Stimulated activated CD4-positive, alpha-beta T cell treated with anti-CD3 and anti-CD28 coated beads, TNF-alpha, amount 100 ng/mL, for 24 hours (primary cell): Measurements from ENCODE around the gene DCHS2.
"Not testable (repeated sequence)": the region's sequence is repeated elsewhere in the genome, so short reads cannot be mapped to it uniquely, and the experiment has no call there.

Source experiments
- DNase-seq, 3 experiments: peaks; one replicate each; pipeline ENCODE4 v3.0.0-alpha.2; 2020; ENCODE audit warnings: low read depth in 3 of 3

DCHS2 gene

GRCh38 chr4:154317201-154317999, 174.2 kb downstream of the DCHS2 start:
- no peak for DNase-seq

DNA sequence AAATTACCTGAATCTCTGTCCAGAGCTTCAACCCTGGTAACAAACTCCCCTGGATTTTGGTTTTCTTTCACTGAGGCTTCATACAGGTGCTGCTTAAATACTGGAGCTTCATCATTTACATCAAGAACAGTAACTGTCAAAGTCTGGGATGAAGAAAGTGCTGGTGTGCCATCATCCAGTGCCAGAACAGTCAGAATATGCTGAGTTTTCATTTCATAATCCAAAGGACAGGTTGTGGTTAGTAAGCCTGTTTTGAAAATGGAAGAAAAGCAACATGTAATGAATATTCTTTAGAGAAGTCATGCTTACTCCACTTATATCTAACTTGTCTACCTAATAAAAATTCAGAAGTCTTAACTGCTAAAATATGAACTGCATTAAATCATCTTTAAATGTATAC, 175.9 kb downstream of the DCHS2 start:
- DNase-seq: no peak

DNA sequence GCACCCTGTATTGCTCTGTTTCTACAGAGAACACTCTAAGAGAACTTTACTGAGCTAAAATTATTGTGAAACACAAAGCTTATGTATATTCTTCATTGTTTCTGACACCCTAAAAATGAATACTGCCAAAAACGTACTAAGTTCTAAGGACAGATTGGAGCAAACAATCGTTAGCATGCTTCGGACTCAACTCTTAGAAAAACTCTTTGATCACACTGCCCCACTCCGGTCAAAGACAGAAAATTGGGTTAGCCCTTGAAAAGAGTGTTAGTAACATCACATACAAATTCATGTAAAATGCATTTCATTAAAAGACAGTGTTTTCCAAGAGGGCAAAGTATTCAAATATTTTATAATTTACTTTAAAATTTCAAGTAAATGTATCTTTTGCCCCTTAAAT, 177.4 kb downstream of the DCHS2 start:
- DNase-seq: no peak

GRCh38 chr4:154313004-154313585, 178.5 kb downstream of the DCHS2 start:
- no peak for DNase-seq

DNA sequence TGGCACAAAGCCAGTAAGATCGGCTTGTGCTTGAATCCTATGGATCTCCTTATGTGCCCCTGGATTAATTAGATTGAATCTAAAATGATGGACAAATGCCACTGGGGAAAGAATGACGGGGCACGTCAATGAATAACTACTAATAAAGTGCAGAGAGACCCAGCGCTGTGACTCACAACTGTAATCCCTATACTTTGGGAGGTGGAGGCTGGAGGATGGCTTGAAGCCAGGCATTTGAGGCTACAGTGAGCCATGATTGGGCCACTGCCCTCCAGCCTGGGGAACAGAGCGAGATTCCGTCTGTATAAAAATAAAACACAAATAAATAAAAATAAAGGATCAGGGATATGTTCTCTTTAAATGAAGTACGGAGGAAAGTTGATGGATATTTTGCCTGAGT, 179.4 kb downstream of the DCHS2 start:
- DNase-seq: no peak

DNA sequence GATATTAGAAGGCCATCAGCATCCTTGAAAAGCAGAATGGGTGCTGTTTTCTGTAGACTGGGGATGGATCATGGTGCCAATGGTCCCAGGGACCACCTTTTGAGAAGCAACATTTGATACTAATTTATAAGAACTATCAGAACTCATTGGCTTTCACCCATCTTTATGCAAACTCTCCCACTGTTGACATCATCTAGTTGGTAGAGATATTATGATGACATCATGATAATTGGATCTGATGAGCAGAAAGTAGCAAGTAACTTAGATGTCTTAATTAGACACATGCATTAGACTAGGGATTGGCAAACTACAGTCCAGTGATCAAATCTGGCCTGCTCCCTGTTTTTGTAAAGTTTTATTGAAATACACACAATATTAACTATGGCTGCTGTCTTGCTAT, 181.0 kb downstream of the DCHS2 start:
- DNase-seq: no peak

DNA sequence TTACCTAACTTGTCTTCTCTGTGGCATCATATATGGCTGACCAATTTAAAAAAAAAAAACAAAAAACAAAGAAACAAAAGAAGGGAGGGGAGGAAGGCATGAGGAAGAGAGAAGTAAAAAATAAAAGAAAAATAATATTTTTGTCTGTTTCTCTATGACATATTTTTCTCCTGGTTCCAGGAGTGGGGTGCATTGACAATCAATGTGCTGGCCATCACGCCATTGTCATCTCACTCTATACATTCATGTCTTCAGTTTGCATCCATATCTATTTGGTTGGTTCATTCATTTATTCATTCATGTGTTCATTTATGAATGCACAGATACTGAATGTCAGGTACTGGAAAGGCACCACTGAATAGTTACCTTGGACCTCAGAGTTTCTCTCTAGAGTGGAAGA, 183.4 kb downstream of the DCHS2 start:
- DNase-seq: no peak

DNA sequence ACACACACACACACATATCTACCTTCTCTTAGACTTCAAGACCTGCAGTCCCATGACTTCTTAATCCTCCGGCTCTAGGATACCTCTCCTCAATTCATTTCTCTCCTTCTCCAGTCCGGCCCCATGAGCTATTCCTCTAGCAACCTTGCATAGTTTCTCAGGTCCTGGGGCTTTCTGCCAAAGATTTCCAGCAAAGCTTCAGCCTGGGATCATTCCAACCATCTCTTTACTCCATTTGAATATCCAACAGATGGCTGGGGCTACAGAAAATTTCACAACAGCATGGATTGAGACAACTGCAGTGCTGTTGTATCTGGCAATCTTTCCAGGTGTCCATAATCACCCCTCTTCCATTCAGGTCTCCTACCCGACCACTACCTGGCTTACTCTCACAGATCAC, 184.1 kb downstream of the DCHS2 start:
- DNase-seq: no peak

DNA sequence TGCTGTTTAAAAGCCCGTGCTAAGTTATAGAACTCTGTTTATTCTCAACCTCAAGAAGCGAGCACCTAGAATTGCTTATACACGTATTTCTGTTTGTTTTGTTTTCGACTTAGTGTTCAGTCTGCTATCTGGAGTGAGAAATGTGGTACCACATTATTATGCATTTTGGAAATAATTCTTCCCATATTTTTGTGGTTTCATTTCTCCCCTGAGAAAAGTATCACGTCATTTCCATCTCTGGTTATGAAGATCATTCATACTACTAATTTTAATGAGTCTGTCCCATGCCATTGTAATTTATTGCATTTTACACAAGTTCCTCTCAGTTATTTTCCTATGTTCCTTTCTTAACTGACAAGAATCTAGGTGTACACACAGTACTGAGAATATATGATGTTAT, 186.0 kb downstream of the DCHS2 start:
- no peak for DNase-seq

- no peak for DNase-seq
Measured at GRCh38 chr4:154304679-154305078, 186.9 kb downstream of the DCHS2 start.

DNA sequence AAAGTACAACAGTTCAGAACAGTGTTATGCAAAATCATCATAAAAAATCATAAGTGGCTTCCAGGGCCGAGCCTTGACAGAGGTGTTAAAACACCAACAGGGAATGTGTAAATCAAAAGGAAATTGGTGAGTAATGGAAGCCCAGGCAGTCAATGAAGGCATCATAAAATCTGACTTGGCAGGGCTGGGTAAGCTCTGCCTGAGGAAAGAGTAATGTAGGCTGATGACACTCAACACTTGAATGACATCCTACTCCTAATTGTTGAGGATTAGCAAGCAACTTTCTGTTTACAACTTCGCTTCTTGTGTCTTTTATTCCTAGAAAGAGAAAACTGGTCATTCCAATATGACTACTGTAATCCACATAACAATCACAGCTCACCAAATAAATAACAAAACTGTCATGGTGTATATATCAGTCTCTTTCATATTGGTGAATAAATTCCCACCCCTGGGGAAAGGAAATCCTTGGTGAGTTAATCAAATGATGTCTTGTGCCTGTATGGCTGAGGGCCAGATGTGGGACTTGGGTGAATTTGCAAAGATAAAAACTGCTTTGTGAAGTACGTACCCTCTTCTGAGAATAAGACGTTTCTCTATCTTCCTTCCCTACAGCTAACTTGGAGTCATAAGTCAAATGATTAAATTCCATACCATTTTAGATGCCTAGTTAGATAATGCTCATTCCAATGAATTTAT, 196.8 kb downstream of the DCHS2 start:
- no peak for DNase-seq

GRCh38 chr4:154293427-154293826, 198.2 kb downstream of the DCHS2 start:
- no peak for DNase-seq

- no peak for DNase-seq
Measured at GRCh38 chr4:154292589-154292988, 199.0 kb downstream of the DCHS2 start.

DNA sequence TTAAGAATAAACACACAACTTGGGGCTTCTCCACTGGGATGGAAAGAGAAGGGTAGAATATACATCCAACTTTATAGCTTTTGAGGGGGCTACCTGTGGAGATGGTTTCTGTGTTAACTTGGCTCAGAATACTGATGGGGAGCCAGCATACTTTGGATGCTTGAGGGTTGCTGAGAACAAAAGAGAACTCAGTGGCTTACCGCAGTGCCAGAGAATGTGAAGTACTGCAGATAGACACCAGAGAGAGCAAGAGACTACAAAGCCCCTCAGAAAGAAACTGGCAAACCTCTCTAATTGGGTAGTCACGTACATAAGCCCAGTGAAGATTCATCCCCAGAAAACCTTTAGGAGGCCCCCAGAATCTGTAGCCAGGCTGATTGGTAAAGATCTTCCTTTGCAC, 214.4 kb downstream of the DCHS2 start:
- no peak for DNase-seq

GRCh38 chr4:154276496-154276895, 215.1 kb downstream of the DCHS2 start:
- DNase-seq: no peak

GRCh38 chr4:154254999-154255398, 236.6 kb downstream of the DCHS2 start:
- DNase-seq: no peak

- DNase-seq: no peak
Measured at GRCh38 chr4:154234576-154234975, 257.0 kb downstream of the DCHS2 start.

- DNase-seq: no peak
Measured at GRCh38 chr4:154231806-154232478, 259.7 kb downstream of the DCHS2 start.

DNA sequence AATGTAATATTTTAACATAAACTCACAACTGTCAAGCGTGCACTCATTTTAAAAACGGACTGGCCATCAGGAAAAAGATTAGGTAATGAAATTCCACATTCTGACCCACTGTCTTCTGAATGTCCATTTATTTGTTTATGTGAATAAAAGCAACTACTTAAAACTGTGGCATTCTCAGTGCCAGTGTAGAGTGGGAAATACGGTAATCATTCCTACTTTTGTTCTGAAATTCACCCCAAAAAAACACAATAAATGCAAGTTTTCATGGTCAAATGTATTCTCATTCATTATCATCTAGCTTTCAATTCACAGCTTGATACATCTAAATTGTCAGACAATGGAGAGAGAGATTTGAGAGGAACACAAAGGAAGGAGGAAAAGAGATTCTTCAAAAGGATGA, 260.9 kb downstream of the DCHS2 start:
- DNase-seq: no peak

DNA sequence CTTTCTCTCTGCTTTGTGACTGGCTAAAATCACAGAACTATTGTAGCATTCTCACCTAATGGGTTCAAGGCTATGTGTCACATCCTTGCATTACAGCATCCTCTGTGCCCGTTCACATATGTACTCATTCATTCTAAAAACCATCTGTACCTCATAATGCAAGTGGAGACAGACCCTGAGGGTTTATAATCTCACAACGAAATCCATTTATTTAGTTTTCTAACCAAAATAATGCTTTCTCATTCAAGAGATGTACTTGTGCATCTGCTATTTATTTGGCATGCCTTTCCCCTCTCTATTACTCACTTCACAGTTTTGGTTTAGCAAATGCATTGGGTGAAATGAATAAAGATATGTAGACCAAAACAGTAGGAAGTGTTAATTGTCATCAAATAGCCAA, 261.5 kb downstream of the DCHS2 start:
- DNase-seq: no peak

- DNase-seq: no peak
Measured at GRCh38 chr4:154222875-154223274, 268.7 kb downstream of the DCHS2 start.

DNA sequence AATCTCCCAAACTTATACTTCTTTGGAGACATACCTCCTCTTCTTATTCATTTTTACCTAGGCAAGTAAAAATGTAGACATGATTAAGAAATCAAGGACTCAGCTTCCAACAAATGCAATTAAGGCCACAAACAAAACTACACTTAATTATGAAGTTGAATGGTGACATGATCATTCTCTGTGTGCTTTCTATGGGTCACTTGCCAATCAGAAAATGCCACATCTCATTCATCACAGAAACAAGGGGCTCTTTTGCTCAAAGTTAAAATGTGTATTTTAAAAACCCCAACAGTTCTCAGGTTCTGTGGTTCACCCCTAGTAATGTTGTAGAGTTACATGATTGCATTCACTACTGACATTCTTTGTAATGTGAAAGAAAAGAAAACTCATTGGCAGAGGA, 273.5 kb downstream of the DCHS2 start:
- DNase-seq: no peak

GRCh38 chr4:154217384-154217783, 274.2 kb downstream of the DCHS2 start:
- not testable (repeated sequence) for DNase-seq
